GM19238 (cell line): ENCODE results near the gene MAPT.

Experiments used
- DNase-seq: peaks from one replicate; pipeline ENCODE4 v3.0.0; 2011; ENCODE audit warnings: low spot score; ENCODE audit not compliant: insufficient read length

MAPT gene

GRCh38 chr17:45972531-45972930, 78.2 kb downstream of the MAPT start:
- no peak for DNase-seq

DNA sequence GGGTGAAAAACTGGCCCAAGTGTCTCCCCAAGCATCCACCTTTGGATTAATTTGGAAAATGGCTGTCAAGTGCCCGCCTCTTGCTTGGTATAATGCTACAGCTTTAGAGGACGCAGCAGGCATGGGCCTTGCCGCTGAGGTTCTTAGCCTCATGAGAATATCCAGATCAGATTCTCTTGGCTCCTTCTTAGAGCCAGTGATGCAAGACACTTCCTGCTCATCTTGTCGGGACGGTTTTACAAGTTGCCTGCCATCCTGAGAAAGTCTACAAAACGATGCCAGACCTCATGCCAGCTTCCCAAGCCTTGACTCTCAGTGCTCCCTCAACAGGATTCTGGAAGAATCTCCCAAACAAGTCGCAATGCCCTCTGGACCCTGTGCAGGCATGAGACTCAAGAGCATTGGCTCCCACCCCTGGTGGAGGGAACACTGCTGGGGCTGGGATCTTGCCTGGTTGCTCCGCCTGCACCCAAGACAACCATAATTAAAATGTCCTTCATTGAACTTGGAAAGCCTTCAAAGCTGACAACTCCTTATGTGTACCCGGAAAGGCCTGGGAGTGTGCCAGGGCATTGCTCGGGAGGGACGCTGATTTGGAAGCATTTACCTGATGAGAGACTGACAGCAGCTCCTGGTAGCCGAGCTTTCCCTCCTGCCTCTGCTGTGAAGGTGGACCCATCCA, 78.9 kb downstream of the MAPT start:
- no peak for DNase-seq

DNA sequence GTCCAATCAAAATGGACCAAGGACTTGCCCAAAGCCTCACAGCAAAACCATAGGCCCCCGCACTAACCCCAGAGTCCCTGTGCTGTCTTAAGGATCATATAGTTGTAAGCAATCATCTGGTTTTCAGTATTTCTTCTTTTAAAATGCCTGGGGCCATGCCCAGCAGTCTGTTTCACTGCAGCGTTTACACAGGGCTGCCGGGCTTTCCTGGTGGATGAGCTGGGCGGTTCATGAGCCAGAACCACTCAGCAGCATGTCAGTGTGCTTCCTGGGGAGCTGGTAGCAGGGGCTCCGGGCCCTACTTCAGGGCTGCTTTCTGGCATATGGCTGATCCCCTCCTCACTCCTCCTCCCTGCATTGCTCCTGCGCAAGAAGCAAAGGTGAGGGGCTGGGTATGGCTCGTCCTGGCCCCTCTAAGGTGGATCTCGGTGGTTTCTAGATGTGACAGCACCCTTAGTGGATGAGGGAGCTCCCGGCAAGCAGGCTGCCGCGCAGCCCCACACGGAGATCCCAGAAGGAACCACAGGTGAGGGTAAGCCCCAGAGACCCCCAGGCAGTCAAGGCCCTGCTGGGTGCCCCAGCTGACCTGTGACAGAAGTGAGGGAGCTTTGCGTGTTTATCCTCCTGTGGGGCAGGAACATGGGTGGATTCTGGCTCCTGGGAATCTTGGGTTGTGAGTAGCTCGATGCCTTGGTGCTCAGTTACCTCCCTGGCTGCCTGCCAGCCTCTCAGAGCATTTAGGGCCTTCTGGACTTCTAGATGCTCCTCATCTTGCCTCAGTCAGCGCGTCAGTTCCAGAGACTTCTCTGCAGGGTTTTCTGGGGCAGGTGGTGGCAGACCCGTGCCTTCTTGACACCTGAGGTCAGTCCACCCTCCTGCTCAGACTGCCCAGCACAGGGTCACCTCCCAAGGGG, 79.8 kb downstream of the MAPT start:
- DNase-seq: no peak

DNA sequence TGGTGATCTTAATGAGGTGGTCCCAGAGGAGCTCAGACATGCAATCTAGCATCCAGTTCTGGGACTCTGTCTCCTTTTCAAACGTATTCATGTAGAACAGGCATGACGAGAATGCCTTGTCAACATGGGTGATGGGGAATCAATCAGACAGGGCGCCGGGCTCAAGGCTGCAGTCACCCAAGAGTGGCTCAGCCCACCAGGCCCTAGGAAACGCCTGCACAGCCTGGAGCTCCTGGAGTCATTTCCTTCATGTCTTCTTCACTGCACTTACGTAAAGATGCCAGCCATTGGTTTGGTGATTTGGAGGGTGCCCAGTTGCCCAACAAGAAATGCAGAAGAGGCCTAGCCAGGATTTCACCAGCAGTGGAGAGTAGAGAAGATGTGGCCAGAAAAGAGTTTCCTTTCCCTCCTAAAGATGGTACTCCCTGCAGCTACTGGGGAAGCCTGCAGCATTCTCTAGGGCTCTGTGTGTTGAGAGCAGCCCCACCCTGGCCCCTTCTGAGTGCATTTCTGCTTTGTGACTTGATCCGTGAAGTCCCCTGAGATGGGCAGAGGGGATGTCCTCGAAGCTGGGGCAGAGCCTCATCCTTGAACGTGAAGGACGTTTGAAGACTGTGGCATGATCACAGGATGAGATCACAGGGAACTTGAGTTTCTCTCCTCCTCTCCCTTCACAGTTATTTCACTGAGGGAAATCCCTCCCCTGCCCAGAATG, 80.7 kb downstream of the MAPT start:
- DNase-seq: no peak

DNA sequence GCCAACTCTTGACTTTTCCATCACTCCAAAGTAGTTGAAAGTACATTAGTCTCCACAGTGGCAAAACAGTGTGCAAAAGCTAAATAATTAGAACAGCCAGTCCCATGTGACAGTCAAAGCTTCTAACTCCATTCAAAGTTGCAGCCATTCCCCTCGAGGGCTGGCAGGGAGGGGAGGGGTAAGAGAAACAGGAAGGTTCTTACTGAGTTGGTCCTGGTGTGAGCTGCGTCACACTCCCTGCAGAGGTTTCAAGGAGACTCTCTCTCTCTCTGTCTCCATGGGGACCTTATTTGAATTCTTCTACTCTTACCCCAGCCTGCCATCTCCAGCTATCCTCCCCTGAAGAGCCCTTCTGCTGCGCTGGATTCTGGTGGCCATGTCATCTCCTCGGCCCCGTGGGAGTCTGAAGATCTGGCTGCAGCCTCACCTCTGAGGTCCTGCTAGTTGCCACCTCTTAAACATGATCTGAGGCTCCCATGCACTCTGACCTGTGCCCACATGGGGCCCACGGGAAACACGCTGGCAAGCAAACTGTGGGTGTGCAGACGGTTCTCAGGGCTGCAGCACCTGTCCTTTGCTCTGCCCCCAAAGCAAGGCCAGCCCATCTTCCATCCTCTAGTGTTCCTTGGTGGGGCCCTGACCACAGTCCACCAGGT, 81.4 kb downstream of the MAPT start:
- no peak for DNase-seq

DNA sequence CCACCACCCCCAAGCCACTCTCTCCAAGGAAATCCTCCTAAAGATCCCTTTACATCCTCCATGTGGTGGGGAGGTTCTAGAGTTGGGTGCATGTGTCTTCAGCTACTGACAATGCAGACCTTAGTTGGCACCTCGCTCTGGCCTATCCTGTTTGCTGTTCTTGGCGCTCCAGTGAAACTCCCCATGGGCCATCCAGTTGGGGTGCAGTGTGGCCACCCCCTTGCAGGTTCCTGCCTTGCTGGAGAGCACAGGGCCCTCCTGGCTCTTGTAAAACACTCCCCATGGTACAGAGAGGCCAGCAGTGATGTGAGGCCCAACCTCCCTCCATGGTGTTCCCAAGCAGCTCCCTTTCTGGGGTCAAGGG, 82.0 kb downstream of the MAPT start:
- DNase-seq: no peak

DNA sequence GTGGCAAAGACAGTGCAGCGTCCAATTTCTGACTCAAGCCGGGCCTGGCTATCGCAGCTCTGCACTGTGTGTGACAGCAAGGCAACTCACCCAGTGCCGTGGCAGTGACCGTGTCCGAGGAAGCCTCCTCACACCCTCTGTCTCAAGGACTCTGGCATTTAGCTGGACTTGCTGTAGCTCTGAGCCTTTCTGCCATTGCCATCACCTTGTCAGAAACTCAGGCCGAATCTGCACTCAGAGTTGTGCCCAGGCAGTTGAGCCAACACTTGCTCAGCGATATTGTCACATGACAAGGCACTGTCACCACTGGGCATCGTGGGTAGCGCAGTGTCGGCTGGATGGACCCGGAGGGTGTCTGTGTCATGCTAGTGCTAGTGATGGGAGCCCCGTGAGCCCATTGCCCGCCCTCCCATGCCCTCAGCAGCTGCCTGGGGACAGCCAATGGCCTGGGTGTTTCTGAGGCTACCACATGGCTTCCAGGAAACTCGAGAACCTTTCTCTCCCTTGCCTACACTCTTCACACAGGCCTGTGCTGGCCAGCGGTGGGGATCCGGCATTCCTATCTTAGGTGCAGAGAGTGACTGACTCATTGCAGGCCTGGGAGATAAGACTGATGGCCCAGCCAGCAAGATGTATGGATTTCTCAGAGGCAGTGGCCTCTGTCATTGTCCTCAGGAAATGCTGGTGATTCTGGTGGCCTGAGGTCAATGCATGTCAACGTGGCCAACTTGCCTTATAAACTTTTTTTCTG, 82.6 kb downstream of the MAPT start:
- DNase-seq: no peak

GRCh38 chr17:45977506-45977824, 83.1 kb downstream of the MAPT start:
- DNase-seq: no peak

- no peak for DNase-seq
Measured at GRCh38 chr17:45977976-45978626, 83.7 kb downstream of the MAPT start.

- no peak for DNase-seq
Measured at GRCh38 chr17:45979137-45979536, 84.8 kb downstream of the MAPT start.

GRCh38 chr17:45980855-45981254, 86.5 kb downstream of the MAPT start:
- no peak for DNase-seq

DNA sequence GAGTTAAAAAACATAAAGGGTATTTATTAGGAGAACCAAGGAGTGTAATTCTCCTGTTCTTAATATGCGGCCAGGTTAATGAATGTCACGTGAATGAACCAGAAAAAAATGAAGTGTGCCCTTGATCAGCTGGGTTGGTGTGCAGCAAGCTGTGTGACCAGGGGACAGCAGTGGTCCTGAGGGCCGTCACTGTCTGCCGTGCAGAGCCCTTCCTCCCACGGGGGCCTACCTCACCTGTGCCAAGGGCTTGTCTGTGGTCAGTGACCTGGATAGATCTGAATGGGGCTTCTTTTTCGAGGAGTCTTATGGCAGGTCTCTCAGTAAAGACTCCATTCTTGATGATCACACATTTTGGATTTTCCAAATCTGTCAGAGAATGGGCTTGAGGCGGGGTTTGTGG, 87.0 kb downstream of the MAPT start:
- no peak for DNase-seq

- no peak for DNase-seq
Measured at GRCh38 chr17:45982791-45983613, 88.6 kb downstream of the MAPT start.

- DNase-seq: no peak
Measured at GRCh38 chr17:45983614-45984310, 89.4 kb downstream of the MAPT start.

DNA sequence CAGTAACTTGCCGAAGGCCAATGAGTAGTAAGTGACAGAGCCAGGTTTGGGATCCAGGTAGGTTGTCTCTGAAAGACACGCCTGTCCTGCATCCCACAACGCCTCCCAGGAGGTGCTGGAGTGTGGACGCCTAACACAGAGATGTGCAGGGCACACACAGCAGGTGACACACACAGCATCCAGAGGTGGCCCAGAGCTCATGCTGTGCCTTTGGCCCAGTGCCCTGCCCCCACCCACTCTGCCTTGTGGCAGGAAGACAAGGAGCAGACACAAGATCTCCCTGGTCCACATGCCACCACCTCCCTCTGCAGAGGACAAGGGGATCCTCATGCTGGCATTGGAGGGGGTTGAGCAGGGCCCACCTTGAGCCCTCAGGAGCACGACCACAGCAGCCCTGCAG, 90.0 kb downstream of the MAPT start:
- no peak for DNase-seq

GRCh38 chr17:45985447-45985846, 91.1 kb downstream of the MAPT start:
- DNase-seq: no peak

DNA sequence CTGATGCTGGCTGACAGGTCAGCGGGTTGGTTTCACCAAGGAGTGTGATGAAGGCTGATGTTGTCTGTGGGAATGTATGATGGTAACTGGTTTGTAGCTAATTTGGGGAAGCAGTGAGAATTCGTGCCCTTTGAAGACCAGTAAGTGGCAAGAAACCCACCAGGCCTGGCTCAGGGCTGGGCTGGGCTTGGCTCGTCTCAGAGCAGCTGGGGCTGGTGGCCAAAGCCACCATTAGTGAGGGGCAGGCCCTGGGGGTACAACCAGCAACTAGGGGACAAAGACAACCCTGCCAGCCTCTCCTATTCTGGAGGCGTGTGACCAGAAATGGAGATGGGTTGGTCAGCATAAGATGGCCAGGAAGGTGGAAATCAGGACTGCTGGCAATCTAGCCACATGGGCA, 91.7 kb downstream of the MAPT start:
- no peak for DNase-seq

DNA sequence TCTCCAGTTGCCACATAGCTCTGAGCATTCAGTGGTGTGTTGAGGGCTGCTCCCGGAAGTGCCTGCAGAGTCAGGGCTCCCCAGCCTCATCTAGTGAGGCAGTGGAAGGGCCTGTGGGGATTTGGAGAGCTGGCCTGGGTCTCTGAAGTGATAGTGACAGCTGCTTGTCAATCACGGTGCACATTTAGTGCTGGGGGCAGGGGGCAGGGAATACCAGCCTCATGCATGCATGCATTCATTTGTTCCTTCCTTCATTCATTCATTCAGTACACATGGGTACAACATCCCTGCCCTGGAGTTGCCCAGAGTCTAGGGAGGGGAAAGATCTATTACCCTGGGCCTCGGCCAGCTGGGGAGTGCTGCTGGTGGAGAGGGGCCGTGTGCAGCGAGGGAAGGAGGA, 93.4 kb downstream of the MAPT start:
- DNase-seq: no peak

- no peak for DNase-seq
Measured at GRCh38 chr17:45989759-45990158, 95.4 kb downstream of the MAPT start.
